Transverse colon (tissue), 4 donors: ENCODE results near the gene ARID3A.

ENCODE experiments used
- EP300 ChIP-seq: sonication (generic); formaldehyde crosslinking; IDR thresholded peaks from one replicate; pipeline ENCODE4 v1.6.1; 2017; ENCODE audit warnings: antibody characterized with exemption, low read depth
- POLR2A ChIP-seq: fragments of 450-650 bp; IDR thresholded peaks from one replicate; pipeline ENCODE4 v1.6.1; 2016; ENCODE audit warnings: antibody characterized with exemption, mild to moderate bottlenecking, moderate library complexity
- POLR2AphosphoS5 ChIP-seq, 3 donors: sonication (generic); formaldehyde crosslinking; IDR thresholded peaks; one replicate each; pipeline ENCODE4 v1.6.1; 2016; ENCODE audit warnings: antibody characterized with exemption in 3 of 3
- TF ChIP-seq, protein P1 (sequence below), 5 experiments: fragments of 200-600 bp in 3 of 5; fragments of 450-650 bp in 2 of 5; sonication (generic) in 3 of 5; IDR thresholded peaks; 1 replicate in 2 of 5; 2 replicates in 3 of 5; pipeline ENCODE4 v1.5.1; 2016 to 2017; ENCODE audit warnings: antibody characterized with exemption in 5 of 5, inconsistent platforms in 3 of 5, mild to moderate bottlenecking in 2 of 5, moderate library complexity in 1 of 5

DNA sequence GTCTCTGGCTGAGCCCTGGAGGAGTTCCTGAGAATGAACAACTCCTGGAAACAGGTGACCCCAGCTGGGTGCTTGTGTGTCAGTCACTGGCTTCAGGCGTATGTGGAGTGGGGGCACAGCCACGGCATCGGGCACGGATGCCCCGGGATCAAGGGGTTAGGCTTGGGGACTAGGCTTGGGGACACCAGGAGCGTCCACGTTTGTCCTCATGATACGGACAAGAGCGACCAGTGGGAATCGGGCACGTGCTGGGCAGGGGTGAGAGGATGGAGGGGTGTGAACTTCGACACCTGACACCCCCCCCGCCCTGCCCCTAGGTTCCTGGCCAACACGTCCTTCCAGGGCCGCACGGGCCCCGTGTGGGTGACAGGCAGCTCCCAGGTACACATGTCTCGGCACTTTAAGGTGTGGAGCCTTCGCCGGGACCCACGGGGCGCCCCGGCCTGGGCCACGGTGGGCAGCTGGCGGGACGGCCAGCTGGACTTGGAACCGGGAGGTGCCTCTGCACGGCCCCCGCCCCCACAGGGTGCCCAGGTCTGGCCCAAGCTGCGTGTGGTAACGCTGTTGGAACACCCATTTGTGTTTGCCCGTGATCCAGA, 78.5 kb downstream of the ARID3A start:
- TF ChIP-seq, protein P1, sequence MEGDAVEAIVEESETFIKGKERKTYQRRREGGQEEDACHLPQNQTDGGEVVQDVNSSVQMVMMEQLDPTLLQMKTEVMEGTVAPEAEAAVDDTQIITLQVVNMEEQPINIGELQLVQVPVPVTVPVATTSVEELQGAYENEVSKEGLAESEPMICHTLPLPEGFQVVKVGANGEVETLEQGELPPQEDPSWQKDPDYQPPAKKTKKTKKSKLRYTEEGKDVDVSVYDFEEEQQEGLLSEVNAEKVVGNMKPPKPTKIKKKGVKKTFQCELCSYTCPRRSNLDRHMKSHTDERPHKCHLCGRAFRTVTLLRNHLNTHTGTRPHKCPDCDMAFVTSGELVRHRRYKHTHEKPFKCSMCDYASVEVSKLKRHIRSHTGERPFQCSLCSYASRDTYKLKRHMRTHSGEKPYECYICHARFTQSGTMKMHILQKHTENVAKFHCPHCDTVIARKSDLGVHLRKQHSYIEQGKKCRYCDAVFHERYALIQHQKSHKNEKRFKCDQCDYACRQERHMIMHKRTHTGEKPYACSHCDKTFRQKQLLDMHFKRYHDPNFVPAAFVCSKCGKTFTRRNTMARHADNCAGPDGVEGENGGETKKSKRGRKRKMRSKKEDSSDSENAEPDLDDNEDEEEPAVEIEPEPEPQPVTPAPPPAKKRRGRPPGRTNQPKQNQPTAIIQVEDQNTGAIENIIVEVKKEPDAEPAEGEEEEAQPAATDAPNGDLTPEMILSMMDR (IDR thresholded peaks at IDR 0.05) = no peak
- no peak for TF ChIP-seq EP300
- no peak for TF ChIP-seq POLR2A
- TF ChIP-seq POLR2AphosphoS5 (IDR thresholded peaks at IDR 0.05) = no peak
